ENCODE results near the gene PKN2.

PKN2 gene

GRCh38 chr1:88658419-88658818, 25.7 kb upstream of the PKN2 start (continued):
- TF ChIP-seq ZNF664 (tag by site-specific recombination; IDR thresholded peaks at IDR 0.05), result no peak

GRCh38 chr1:88659552-88659951, 24.5 kb upstream of the PKN2 start:
- Histone ChIP-seq H3K4me1 (ENCODE audit: control insufficient read depth, insufficient read depth, low read length) (no peaks in the 10 kb centered on the region), H3K9me3 (ENCODE audit: control insufficient read depth, insufficient read depth, low read depth, low read length) (no peaks in the 10 kb centered on the region), H3K4me3 (ENCODE audit: low read depth, low read length) (no peak overlapping the region), H3K36me3 (ENCODE audit: control insufficient read depth in 2 of 2, insufficient read depth in 1 of 2, low read length in 2 of 2) (no peaks in the 10 kb centered on the region), H3K27ac (ENCODE audit: extremely low read depth, low read depth, low read length) (no peak overlapping the region)
- ChIA-PET CTCF (interaction anchor here (1.3 to 2.6 kb wide), 2 partner anchors 16 to 218 kb away, joined by 4 to 12 read pairs; no protein-coding TSS in a partner anchor), POLR2A (no interaction called here)
- TF ChIP-seq ZNF777 (tag by site-specific recombination; IDR thresholded peaks at IDR 0.05; ENCODE audit: borderline replicate concordance) (no peak), ZNF433 (tag by site-specific recombination; IDR thresholded peaks at IDR 0.05; ENCODE audit: low read depth) (no peak), WT1 (tag by site-specific recombination; IDR thresholded peaks at IDR 0.05) (no peak), PRDM4 (tag by site-specific recombination; IDR thresholded peaks at IDR 0.05) (no peak), ZSCAN16 (tag by site-specific recombination; IDR thresholded peaks at IDR 0.05) (no peak), ZNF677 (tag by site-specific recombination; IDR thresholded peaks at IDR 0.05) (no peak), ZNF202 (tag by site-specific recombination; IDR thresholded peaks at IDR 0.05; ENCODE audit: borderline replicate concordance) (no peak), ZBTB44 (tag by site-specific recombination; IDR thresholded peaks at IDR 0.05) (no peak), ZNF416 (tag by site-specific recombination; IDR thresholded peaks at IDR 0.05) (no peak), ZFHX2 (tag by site-specific recombination; conservative IDR thresholded peaks at IDR 0.05) (no peak), ZNF645 (tag by site-specific recombination; IDR thresholded peaks at IDR 0.05) (no peak), PBX3 (CRISPR knock-in tag; IDR thresholded peaks at IDR 0.05) (no peak), TCF7L2 (IDR thresholded peaks at IDR 0.05; ENCODE audit: borderline replicate concordance, low read depth, low read length) (no peak), ZNF704 (tag by site-specific recombination; IDR thresholded peaks at IDR 0.05) (no peak), ZNF19 (tag by site-specific recombination; IDR thresholded peaks at IDR 0.05; ENCODE audit: low read depth) (no peak)

GRCh38 chr1:88661188-88661587, 22.9 kb upstream of the PKN2 start:
- Histone ChIP-seq H3K36me3 (ENCODE audit: control insufficient read depth in 2 of 2, insufficient read depth in 1 of 2, low read length in 2 of 2) (no peaks in the 10 kb centered on the region), H3K27ac (ENCODE audit: extremely low read depth, low read depth, low read length) (no peak overlapping the region), H3K4me1 (ENCODE audit: control insufficient read depth, insufficient read depth, low read length) (no peaks in the 10 kb centered on the region), H3K9me3 (ENCODE audit: control insufficient read depth, insufficient read depth, low read depth, low read length) (no peaks in the 10 kb centered on the region), H3K4me3 (ENCODE audit: low read depth, low read length) (no peak overlapping the region)
- ChIA-PET CTCF (interaction anchor here (0.7 kb wide), 1 partner anchor 8 kb away, joined by 3 read pairs; no protein-coding TSS in a partner anchor), POLR2A (no interaction called here)
- TF ChIP-seq ZNF560 (tag by site-specific recombination; IDR thresholded peaks at IDR 0.05; ENCODE audit: borderline replicate concordance) (no peak), ZNF580 (tag by site-specific recombination; IDR thresholded peaks at IDR 0.05) (no peak)

All from HEK293 (cell line).